ENCODE data around the gene ZNF750.

Gene ZNF750

GRCh38 chr17:82867763-82868325 lies 28.0 kb upstream of the ZNF750 start:
- DNase-seq (ENCODE audit: low read depth), result no peak
- no peak for TF ChIP-seq CTCF (IDR thresholded peaks at IDR 0.05; ENCODE audit: low read length, missing control alignments)
- no peak overlapping the region for H3K4me3 ChIP-seq (replicated peaks; ENCODE audit: low read depth, low read length)

- H3K4me3 ChIP-seq (replicated peaks; ENCODE audit: low read depth, low read length), result no peak overlapping the region
- no peak for TF ChIP-seq CTCF (IDR thresholded peaks at IDR 0.05; ENCODE audit: low read length, missing control alignments)
These were observed 26.9 kb upstream of the ZNF750 start for GRCh38 chr17:82866590-82867191.

GRCh38 chr17:82865774-82866395 lies 26.1 kb upstream of the ZNF750 start:
- no peak for TF ChIP-seq CTCF (IDR thresholded peaks at IDR 0.05; ENCODE audit: low read length, missing control alignments)
- H3K4me3 ChIP-seq (replicated peaks; ENCODE audit: low read depth, low read length), result no peak overlapping the region
- DNase-seq (ENCODE audit: low read depth), result no peak

More at GRCh38 chr17:82866590-82867191, 26.9 kb upstream of the ZNF750 start:
- peak; percentile 79 for DNase-seq (ENCODE audit: low read depth)

- no peak overlapping the region for H3K4me3 ChIP-seq (replicated peaks; ENCODE audit: low read depth, low read length)
- DNase-seq (ENCODE audit: low read depth), result no peak
- no peak for TF ChIP-seq CTCF (IDR thresholded peaks at IDR 0.05; ENCODE audit: low read length, missing control alignments)
These were observed 25.5 kb upstream of the ZNF750 start for GRCh38 chr17:82865274-82865673.

GRCh38 chr17:82864713-82865248 lies 25.0 kb upstream of the ZNF750 start:
- no peak for DNase-seq (ENCODE audit: low read depth)
- no peak for TF ChIP-seq CTCF (IDR thresholded peaks at IDR 0.05; ENCODE audit: low read length, missing control alignments)
- no peak overlapping the region for H3K4me3 ChIP-seq (replicated peaks; ENCODE audit: low read depth, low read length)

- no peak for TF ChIP-seq CTCF (IDR thresholded peaks at IDR 0.05; ENCODE audit: low read length, missing control alignments)
- H3K4me3 ChIP-seq (replicated peaks; ENCODE audit: low read depth, low read length), result no peak overlapping the region
- DNase-seq (ENCODE audit: low read depth), result peak; percentile 51
These were observed 24.3 kb upstream of the ZNF750 start for GRCh38 chr17:82863941-82864712.

All from fibroblast of pulmonary artery (primary cell).